Measurements from ENCODE around the gene RNF126. TPM values are rescaled to one million over a fixed set of nuclear protein-coding genes. Genes with fewer than 3 reads are reported as not detected.
"Not testable (repeated sequence)": the region's sequence is repeated elsewhere in the genome, so short reads cannot be mapped to it uniquely, and the experiment has no call there.

RNF126 gene
- total and polyA plus RNA-seq, 2 of the 4 experiments (the other 2 are of a cell fraction): 7.0 to 27.4 TPM

GRCh38 chr19:668675-669434 lies 5.8 kb upstream of the RNF126 start:
- H3K9ac ChIP-seq (ENCODE audit: low read depth, low read length); H3K14ac ChIP-seq (replicated peaks; ENCODE audit: low read depth, low read length); CTCF ChIA-PET; BruUV-seq (replicated peaks); H3K23ac ChIP-seq (ENCODE audit: low read depth, low read length); ATAC-seq (ENCODE audit: low read depth); H2BK5ac ChIP-seq (ENCODE audit: low read depth, low read length, poor library complexity, severe bottlenecking); H4K91ac ChIP-seq (ENCODE audit: insufficient read depth, low read depth, low read length); H3K4me3 ChIP-seq (ENCODE audit: insufficient read depth, low read depth, low read length); DNase-seq; H3K56ac ChIP-seq (ENCODE audit: extremely low read depth, insufficient read depth, low read length); H3K4me1 ChIP-seq (ENCODE audit: control insufficient read depth, insufficient read depth, low read length); H4K20me1 ChIP-seq (ENCODE audit: insufficient read depth, low read length); H2BK120ac ChIP-seq (ENCODE audit: low read depth, low read length); H3K36me3 ChIP-seq (ENCODE audit: control insufficient read depth, insufficient read depth, low read length); H3K27me3 ChIP-seq (ENCODE audit: control insufficient read depth, insufficient read depth, low read length); H4K5ac ChIP-seq (ENCODE audit: low read depth, low read length); H3K4me2 ChIP-seq (ENCODE audit: low read depth, low read length); H2BK15ac ChIP-seq (ENCODE audit: low read depth, low read length); H2AFZ ChIP-seq (replicated peaks; ENCODE audit: low read length, poor library complexity); dilution Hi-C loops (cut with HindIII; ENCODE audit: low sequenced_read_pairs, unreplicated experiment); H3K18ac ChIP-seq (ENCODE audit: low read depth, low read length); H3K27ac ChIP-seq (ENCODE audit: insufficient read depth, low read length); H4K8ac ChIP-seq (ENCODE audit: low read depth in 2 of 2, low read length in 2 of 2); H3K9me3 ChIP-seq (ENCODE audit: control insufficient read depth, insufficient read depth, low read length); H2BK20ac ChIP-seq (ENCODE audit: low read depth, low read length); H3K4ac ChIP-seq (ENCODE audit: low read depth, low read length); H3K9me1 ChIP-seq (ENCODE audit: insufficient read depth, low read length); H2AK5ac ChIP-seq (ENCODE audit: low read depth, low read length); H3K79me1 ChIP-seq (ENCODE audit: low read depth in 1 of 2, low read length in 2 of 2); POLR2A ChIA-PET (ENCODE audit: unreplicated experiment); H2AK9ac ChIP-seq (replicated peaks; ENCODE audit: low read depth, low read length, poor library complexity): not testable (repeated sequence)
- in situ Hi-C loops (cut with MboI; ENCODE audit: low sequenced_read_pairs): loop anchor here (5.0 kb wide), 1 partner anchor 63 kb away; no protein-coding TSS in a partner anchor
- WGBS, 2 experiments (ENCODE audit: extremely low coverage in 2 of 2, insufficient read length in 1 of 2): 44% methylated on average over 6 of the region's 12 CpGs; no CpG with 5 or more reads in 1 of the 2 experiments
- intact Hi-C loops (cut with micrococcal nuclease): loop anchor here (10.0 kb wide), 1 partner anchor 196 kb away; no protein-coding TSS in a partner anchor

- intact Hi-C loops (cut with micrococcal nuclease) (loop anchor here (10.0 kb wide), 1 partner anchor 198 kb away; no protein-coding TSS in a partner anchor), in situ Hi-C loops (cut with MboI; ENCODE audit: low sequenced_read_pairs) (loop anchor here (5.0 kb wide), 1 partner anchor 65 kb away; no protein-coding TSS in a partner anchor)
- 0 out of 2 replicates have a peak overlapping the region, but pooled peaks have one; percentile 16 for H2AK5ac ChIP-seq (ENCODE audit: low read depth, low read length)
- H2BK15ac ChIP-seq (ENCODE audit: low read depth, low read length); H3K9me1 ChIP-seq (ENCODE audit: insufficient read depth, low read length); dilution Hi-C loops (cut with HindIII; ENCODE audit: low sequenced_read_pairs, unreplicated experiment); H3K27ac ChIP-seq (ENCODE audit: insufficient read depth, low read length); H3K56ac ChIP-seq (ENCODE audit: extremely low read depth, insufficient read depth, low read length); H4K8ac ChIP-seq (ENCODE audit: low read depth in 2 of 2, low read length in 2 of 2); H3K4ac ChIP-seq (ENCODE audit: low read depth, low read length); H3K36me3 ChIP-seq (ENCODE audit: control insufficient read depth, insufficient read depth, low read length); DNase-seq; H3K14ac ChIP-seq (replicated peaks; ENCODE audit: low read depth, low read length); H3K23ac ChIP-seq (ENCODE audit: low read depth, low read length); H3K27me3 ChIP-seq (ENCODE audit: control insufficient read depth, insufficient read depth, low read length); ATAC-seq (ENCODE audit: low read depth); H2AFZ ChIP-seq (replicated peaks; ENCODE audit: low read length, poor library complexity); H2BK120ac ChIP-seq (ENCODE audit: low read depth, low read length); CTCF ChIA-PET; H3K4me3 ChIP-seq (ENCODE audit: insufficient read depth, low read depth, low read length); H2BK5ac ChIP-seq (ENCODE audit: low read depth, low read length, poor library complexity, severe bottlenecking); BruUV-seq (replicated peaks); H3K9me3 ChIP-seq (ENCODE audit: control insufficient read depth, insufficient read depth, low read length); H4K91ac ChIP-seq (ENCODE audit: insufficient read depth, low read depth, low read length); H3K4me1 ChIP-seq (ENCODE audit: control insufficient read depth, insufficient read depth, low read length); H4K20me1 ChIP-seq (ENCODE audit: insufficient read depth, low read length); H3K18ac ChIP-seq (ENCODE audit: low read depth, low read length); H3K9ac ChIP-seq (ENCODE audit: low read depth, low read length); H3K4me2 ChIP-seq (ENCODE audit: low read depth, low read length); H2BK20ac ChIP-seq (ENCODE audit: low read depth, low read length); H4K5ac ChIP-seq (ENCODE audit: low read depth, low read length): not testable (repeated sequence)
- peaks cover 0 to 11% of the 10 kb centered on the region in 2 experiments; a peak in 1 of 4 replicates for H3K79me1 ChIP-seq (ENCODE audit: low read depth in 1 of 2, low read length in 2 of 2)
- WGBS, 2 experiments (ENCODE audit: extremely low coverage in 2 of 2, insufficient read length in 1 of 2): 82% methylated on average over 12 of the region's 38 CpGs; no CpG with 5 or more reads in 1 of the 2 experiments
- peak overlapping the region; percentile 55 for H2AK9ac ChIP-seq (replicated peaks; ENCODE audit: low read depth, low read length, poor library complexity)
- POLR2A ChIA-PET (ENCODE audit: unreplicated experiment): interaction anchor here (0.6 kb wide), 1 partner anchor 86 kb away, joined by 6 read pairs; no protein-coding TSS in a partner anchor
Measured at GRCh38 chr19:666985-667573, 4.1 kb upstream of the RNF126 start.
